ENCODE data around the gene IKBKE.
"Not testable (repeated sequence)": the region's sequence is repeated elsewhere in the genome, so short reads cannot be mapped to it uniquely, and the experiment has no call there.

- TF ChIP-seq CTCF (IDR thresholded peaks at IDR 0.05); EP300 (IDR thresholded peaks at IDR 0.05); POLR2A (IDR thresholded peaks at IDR 0.05; ENCODE audit: low read depth): not testable (repeated sequence)
Measured at GRCh38 chr1:206483864-206484263, 13.6 kb downstream of the IKBKE start.

Data from esophagus muscularis mucosa (tissue), 4 donors.